DOHH2 (cell line): ENCODE results near the gene FAM20C.

ENCODE experiments used
- H3F3A ChIP-seq: fragments of 200-600 bp; sonication (generic), shearing (Covaris generic); 2 replicates; pipeline ENCODE4 v1.6.0; 2016; ENCODE audit warnings: antibody characterized with exemption, mild to moderate bottlenecking; ENCODE audit not compliant: control insufficient read depth, insufficient read depth
- H3K27ac ChIP-seq: fragments of 200-600 bp; sonication (generic); 2 replicates; pipeline ENCODE4 v1.5.1; 2014; ENCODE audit warnings: low read depth, mild to moderate bottlenecking, low read length, moderate library complexity
- H3K27me3 ChIP-seq: fragments of 200-600 bp; sonication (generic); 2 replicates; pipeline ENCODE4 v1.6.1; 2014; ENCODE audit warnings: mild to moderate bottlenecking, low read length, mixed read lengths; ENCODE audit not compliant: control insufficient read depth
- H3K36me3 ChIP-seq: fragments of 200-600 bp; sonication (generic); 2 replicates; pipeline ENCODE4 v1.6.1; 2014; ENCODE audit warnings: mild to moderate bottlenecking, low read length, moderate library complexity, mixed read lengths; ENCODE audit not compliant: control insufficient read depth
- H3K4me1 ChIP-seq: fragments of 200-600 bp; sonication (generic); 2 replicates; pipeline ENCODE4 v1.6.1; 2014; ENCODE audit warnings: mild to moderate bottlenecking, low read length, mixed read lengths; ENCODE audit not compliant: control insufficient read depth
- H3K4me2 ChIP-seq: fragments of 200-600 bp; sonication (generic); 2 replicates; pipeline ENCODE4 v1.6.0; 2014; ENCODE audit warnings: mild to moderate bottlenecking, low read length, moderate library complexity
- H3K4me3 ChIP-seq: fragments of 200-600 bp; sonication (generic); 2 replicates; pipeline ENCODE4 v1.5.1; 2014; ENCODE audit warnings: mild to moderate bottlenecking, low read length, mixed read lengths
- H3K79me2 ChIP-seq: fragments of 200-600 bp; sonication (generic); 2 replicates; pipeline ENCODE4 v1.6.1; 2014; ENCODE audit warnings: mild to moderate bottlenecking, low read length, mixed read lengths; ENCODE audit not compliant: control insufficient read depth
- H3K9me2 ChIP-seq: fragments of 200-600 bp; sonication (generic); replicated peaks from 2 replicates; pipeline ENCODE4 v1.6.1; 2014; ENCODE audit warnings: mild to moderate bottlenecking, low read length, mixed read lengths; ENCODE audit not compliant: control insufficient read depth
- H3K9me3 ChIP-seq: fragments of 200-600 bp; sonication (generic); 2 replicates; pipeline ENCODE4 v1.6.1; 2014; ENCODE audit warnings: antibody characterized with exemption, low read length, mixed read lengths; ENCODE audit not compliant: control insufficient read depth, insufficient read depth
- H4K20me1 ChIP-seq: fragments of 200-600 bp; sonication (generic); 2 replicates; pipeline ENCODE4 v1.6.0; 2014; ENCODE audit warnings: low read depth, mild to moderate bottlenecking, antibody characterized with exemption, low read length, moderate library complexity; ENCODE audit not compliant: control insufficient read depth, insufficient read depth
- EZH2phosphoT487 ChIP-seq: fragments of 200-600 bp; sonication (generic); IDR thresholded peaks from 2 replicates; pipeline ENCODE4 v1.6.1; 2017; ENCODE audit warnings: borderline replicate concordance, mild to moderate bottlenecking, antibody characterized with exemption, low read length, moderate library complexity, mixed read lengths
- TF ChIP-seq, protein P1 (sequence below): fragments of 200-600 bp; sonication (generic); IDR thresholded peaks from one replicate; pipeline ENCODE4 v1.5.1; 2014; ENCODE audit warnings: antibody characterized with exemption, mild to moderate bottlenecking, low read depth, low read length; ENCODE audit not compliant: poor library complexity, severe bottlenecking

FAM20C gene

DNA sequence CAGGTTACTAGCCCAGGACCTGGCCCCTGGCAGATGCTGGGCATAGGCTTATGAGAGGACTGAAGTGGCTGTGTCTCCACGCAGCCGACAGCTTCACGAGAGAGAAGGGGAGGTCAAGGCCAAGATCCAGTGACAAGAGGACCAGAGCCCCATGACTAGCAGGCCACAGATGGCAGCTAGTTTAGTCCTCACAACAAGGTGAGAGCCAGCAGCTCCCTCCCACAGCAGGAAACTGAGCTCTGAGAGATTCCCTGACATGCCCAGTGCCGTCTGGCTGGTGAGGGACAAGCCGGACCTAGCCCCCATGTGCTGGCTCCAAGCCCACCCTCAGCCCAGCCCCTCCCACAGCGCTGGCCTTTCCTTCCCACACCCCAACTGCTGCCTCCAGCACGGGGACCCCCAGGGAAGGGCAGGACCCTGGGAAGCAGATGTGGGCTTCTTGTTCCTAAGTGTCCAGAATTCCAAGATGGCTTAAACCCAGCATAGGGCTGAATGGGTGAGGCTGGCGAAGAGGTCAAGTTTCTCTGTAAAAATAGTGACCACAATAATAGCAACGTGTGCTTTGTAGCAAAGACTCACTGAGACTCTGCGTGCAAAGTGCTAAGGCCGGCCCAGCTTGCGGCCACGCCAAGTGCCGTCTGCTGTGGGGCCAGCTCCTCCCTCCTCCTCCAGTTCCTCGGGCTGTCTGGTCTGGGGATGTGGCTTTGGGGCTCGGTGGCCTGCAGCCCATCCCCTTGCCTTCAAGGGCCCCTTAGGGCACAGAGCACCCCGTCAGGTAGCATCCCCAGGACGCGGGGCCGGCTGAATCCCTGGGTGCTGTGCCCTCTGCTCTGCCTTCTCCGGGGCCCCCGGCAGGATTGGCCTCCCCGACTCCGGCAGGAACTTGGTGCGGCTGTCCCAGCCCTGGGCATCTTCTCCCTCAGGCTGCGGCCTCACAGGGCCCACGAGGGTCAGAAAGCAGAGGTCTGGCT is 7.8 kb upstream of the FAM20C start:
- Histone ChIP-seq H3K27me3 (no peaks in the 10 kb centered on the region), H3F3A (no peaks in the 10 kb centered on the region), H3K27ac (no peak overlapping the region), H3K36me3 (no peaks in the 10 kb centered on the region), H3K4me3 (no peak overlapping the region), H4K20me1 (no peaks in the 10 kb centered on the region), H3K9me2 (no peaks in the 10 kb centered on the region), H3K79me2 (no peaks in the 10 kb centered on the region), H3K4me2 (no peak overlapping the region), H3K9me3 (no peaks in the 10 kb centered on the region), H3K4me1 (no peaks in the 10 kb centered on the region)
- TF ChIP-seq EZH2phosphoT487 = no peak
- TF ChIP-seq, protein P1, sequence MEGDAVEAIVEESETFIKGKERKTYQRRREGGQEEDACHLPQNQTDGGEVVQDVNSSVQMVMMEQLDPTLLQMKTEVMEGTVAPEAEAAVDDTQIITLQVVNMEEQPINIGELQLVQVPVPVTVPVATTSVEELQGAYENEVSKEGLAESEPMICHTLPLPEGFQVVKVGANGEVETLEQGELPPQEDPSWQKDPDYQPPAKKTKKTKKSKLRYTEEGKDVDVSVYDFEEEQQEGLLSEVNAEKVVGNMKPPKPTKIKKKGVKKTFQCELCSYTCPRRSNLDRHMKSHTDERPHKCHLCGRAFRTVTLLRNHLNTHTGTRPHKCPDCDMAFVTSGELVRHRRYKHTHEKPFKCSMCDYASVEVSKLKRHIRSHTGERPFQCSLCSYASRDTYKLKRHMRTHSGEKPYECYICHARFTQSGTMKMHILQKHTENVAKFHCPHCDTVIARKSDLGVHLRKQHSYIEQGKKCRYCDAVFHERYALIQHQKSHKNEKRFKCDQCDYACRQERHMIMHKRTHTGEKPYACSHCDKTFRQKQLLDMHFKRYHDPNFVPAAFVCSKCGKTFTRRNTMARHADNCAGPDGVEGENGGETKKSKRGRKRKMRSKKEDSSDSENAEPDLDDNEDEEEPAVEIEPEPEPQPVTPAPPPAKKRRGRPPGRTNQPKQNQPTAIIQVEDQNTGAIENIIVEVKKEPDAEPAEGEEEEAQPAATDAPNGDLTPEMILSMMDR = no peak

DNA sequence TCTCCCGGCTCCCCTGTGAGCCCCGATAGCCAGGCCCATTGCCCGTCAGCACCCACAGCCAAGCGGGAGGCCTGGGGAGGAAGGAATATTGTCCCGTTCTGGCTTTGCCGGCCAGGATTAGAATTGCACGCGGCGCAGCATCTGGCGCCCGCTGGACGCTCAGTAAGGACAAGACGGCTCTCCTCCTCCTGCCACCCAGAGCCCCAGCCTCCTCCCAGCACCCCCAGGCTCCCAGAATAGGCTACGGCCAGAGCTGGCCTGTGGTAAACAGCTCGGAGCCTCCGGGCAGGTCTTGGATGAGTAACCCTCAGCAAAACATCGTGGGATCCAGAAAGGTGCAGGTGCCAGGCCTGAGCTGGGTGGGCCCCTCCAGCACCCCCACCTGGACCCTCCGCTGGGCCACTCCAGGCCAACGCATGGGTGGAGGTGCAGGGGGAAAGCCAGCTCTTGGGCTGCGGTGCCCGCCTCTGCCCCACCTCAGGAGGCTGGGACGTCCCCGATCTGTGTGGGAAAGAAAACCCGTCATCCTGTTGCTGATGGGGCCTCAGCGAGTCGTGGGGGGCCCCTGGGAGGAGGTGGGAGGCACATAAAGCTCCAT is 5.8 kb upstream of the FAM20C start:
- no peak overlapping the region for H3K27ac ChIP-seq
- no peaks in the 10 kb centered on the region for H3K9me2 ChIP-seq
- no peak overlapping the region for H3K4me3 ChIP-seq
- H3K27me3 ChIP-seq = no peaks in the 10 kb centered on the region
- H4K20me1 ChIP-seq = no peaks in the 10 kb centered on the region
- H3K9me3 ChIP-seq = no peaks in the 10 kb centered on the region
- no peaks in the 10 kb centered on the region for H3K79me2 ChIP-seq
- H3K4me1 ChIP-seq = no peaks in the 10 kb centered on the region
- no peak overlapping the region for H3K4me2 ChIP-seq
- H3K36me3 ChIP-seq = no peaks in the 10 kb centered on the region
- TF ChIP-seq EZH2phosphoT487 = no peak
- TF ChIP-seq, protein P1 = no peak
- H3F3A ChIP-seq = no peaks in the 10 kb centered on the region

DNA sequence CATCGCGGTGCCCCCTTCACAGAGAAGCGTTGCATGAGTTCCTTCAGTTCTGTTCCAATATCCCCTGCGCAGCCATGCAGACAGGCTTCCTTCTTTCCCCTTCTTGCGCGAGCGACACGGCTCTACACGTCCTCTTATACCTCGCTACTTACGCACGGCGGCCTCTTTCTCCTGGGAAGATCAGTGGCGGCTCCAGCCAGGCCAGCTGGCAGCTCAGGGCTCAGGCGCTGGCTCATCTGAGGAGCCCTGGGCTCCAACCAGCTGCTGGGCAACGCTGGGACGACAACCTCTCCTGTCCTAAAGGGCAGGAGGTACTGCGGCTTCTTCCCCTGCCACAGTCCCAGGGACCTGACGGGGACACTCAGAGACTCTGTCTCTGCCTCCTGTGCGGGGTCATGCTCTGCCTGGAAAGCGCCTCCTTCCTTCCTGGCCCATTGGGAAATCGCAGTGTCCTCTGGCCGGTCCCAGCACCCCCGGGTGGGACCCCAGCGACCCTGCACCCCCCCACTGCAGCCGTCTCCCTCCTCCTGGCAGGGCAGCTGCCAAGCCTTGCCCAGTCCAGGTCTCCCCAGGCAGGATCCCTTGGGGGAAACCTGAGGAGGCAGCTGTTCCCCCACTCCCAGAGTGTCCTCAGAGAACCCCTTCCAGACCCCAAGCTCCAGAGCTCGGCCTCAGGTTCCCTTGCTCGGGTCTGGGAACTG is 5.0 kb upstream of the FAM20C start:
- H3K4me2 ChIP-seq = no peak overlapping the region
- no peaks in the 10 kb centered on the region for H4K20me1 ChIP-seq

More for the DNA sequence above, 5.0 kb upstream of the FAM20C start:
- no peak overlapping the region for H3K4me3 ChIP-seq
- H3F3A ChIP-seq = no peaks in the 10 kb centered on the region
- no peaks in the 10 kb centered on the region for H3K4me1 ChIP-seq
- TF ChIP-seq, protein P1 = no peak
- TF ChIP-seq EZH2phosphoT487 = no peak
- H3K27ac ChIP-seq = no peak overlapping the region
- no peaks in the 10 kb centered on the region for H3K79me2 ChIP-seq
- H3K27me3 ChIP-seq = no peaks in the 10 kb centered on the region
- H3K36me3 ChIP-seq = no peaks in the 10 kb centered on the region
- H3K9me2 ChIP-seq = no peaks in the 10 kb centered on the region
- no peaks in the 10 kb centered on the region for H3K9me3 ChIP-seq
